ENCODE measurements around the gene SPART.

The SPART gene

DNA sequence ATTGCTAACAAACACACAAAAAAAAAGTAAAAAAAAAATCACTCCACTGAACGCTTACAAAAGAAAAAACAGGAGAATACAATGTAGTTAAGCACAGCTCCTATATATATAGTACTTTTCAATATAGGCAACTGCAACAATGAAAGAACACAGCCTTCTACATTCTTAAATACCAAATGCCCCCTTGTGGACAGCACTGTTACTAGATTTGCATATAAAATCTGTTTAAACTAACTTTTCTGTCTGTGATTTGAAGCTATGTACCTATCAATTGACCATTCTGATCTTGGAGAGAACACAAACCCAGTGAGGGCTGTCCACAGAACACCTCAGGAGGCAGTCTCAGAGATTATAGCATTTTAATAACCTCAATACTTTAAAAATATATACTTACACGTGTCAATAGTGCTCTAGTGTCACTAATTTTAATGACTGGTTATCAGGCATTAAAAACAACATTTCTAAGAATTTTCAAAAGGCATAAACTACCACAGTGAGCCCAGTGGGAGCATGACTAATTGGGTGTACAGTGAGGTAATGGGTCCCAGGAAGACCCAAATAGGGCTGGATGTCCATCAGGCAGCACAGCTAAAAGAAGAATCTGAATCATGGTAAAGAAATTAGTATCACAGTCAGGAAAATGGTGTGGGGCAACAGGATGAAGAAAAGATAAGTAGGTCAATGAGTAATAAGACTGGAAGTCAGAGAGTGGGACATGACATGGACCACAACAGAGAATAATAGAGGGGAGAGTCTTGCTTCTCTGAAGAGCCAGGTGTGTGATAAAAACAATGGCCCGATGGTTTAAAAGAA, 70.8 kb downstream of the SPART start:
- in situ Hi-C loops (cut with HindIII; ENCODE audit: low pct_ligation_motif_present, low pct_unique_long_range_greater_than_20kb, low sequenced_read_pairs): no loop called here
- peak; percentile 60 for DNase-seq

DNA sequence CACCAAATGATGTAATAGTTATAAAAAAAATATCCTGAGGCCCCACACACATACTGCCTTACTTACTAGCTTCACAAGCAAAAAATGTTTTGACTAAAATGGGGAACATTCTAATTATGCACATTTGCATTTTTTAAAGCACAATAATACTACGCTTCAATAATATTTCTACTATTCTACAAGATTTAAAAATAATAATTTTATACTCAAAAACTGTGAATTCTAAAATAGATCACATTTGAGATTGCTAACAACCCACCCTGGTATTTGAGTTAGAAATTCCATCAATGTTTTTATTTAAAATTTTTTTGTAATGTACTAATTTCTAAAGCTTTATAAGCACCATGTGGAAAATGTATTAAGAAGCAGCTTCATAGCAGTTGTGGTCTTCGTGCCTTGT, 72.8 kb downstream of the SPART start:
- no peak for DNase-seq
- in situ Hi-C loops (cut with HindIII; ENCODE audit: low pct_ligation_motif_present, low pct_unique_long_range_greater_than_20kb, low sequenced_read_pairs): no loop called here

DNA sequence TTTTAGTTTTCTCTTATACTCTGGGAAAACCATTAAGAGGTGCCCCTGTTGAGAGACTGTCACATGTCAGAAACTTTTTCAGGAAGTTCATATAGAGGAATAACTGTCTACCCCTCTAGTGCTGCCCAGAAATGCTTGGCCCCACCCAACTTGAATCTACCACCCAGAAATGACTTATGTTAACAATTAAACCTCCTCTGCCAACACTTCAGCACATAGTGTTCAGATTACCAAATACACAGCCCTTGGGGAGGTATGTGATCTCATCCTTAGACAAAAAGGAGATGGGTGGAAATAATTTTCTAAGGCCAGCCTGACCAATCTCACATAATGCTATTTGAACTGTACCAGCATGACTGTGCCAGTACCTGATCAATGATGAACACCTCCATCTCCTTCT, 84.2 kb downstream of the SPART start:
- no peak for DNase-seq
- in situ Hi-C loops (cut with HindIII; ENCODE audit: low pct_ligation_motif_present, low pct_unique_long_range_greater_than_20kb, low sequenced_read_pairs): no loop called here

DNA sequence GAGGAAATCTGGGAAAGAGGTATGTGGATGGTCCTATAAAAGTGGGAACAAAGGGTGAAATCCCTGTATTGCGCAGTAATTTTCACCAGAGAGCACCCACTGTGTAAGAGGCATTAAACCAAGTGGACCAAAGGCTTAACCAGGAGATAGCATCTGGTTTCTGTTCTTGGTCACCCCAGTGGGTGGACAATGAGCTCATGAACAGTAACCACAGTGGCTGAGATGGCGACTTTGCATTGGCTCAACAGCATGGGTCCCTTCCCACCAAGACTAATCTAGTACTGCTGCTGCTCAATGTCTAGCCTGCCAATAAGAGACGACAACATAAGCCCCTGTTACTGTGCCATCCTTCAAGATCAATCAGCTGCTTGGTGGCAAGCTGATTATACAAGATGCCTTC, 85.2 kb downstream of the SPART start:
- in situ Hi-C loops (cut with HindIII; ENCODE audit: low pct_ligation_motif_present, low pct_unique_long_range_greater_than_20kb, low sequenced_read_pairs): no loop called here
- no peak for DNase-seq

DNA sequence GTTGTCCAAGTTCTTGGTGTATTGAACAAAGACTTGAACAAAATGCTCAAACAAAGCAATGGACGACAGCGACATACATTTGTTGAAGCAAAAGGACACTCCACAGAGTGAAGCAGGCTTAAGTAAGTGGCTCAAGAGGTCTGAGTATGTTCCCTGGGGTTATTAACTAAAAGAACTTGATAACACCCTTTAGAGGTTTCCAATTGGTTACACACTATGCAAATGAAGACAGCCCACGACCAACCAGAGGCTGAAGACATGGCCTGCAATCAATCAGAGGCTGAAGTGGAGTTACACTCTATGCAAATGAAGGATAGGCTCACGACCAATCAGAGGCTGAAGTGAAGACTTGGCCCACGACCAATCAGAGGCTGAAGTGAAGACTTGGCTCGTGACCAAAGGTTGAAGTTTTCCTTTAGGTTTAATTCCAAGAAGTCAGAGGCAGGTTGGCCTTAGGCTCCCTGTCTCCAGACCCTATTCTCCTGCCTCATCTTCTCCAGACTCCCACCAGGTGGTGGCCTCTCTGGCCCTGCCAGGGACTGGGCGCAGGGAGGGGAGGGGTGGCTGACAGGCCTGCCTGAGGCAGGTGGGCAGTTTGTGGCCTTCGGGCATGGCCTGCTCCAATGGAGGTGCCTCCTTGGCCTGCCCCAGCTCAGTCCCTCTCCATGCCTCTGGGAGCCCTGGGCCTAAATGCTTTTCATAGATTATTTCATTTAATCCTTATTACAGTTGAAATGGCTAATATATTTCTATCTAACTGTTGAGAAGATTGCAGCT, 86.6 kb downstream of the SPART start:
- in situ Hi-C loops (cut with HindIII; ENCODE audit: low pct_ligation_motif_present, low pct_unique_long_range_greater_than_20kb, low sequenced_read_pairs): no loop called here
- DNase-seq: no peak

DNA sequence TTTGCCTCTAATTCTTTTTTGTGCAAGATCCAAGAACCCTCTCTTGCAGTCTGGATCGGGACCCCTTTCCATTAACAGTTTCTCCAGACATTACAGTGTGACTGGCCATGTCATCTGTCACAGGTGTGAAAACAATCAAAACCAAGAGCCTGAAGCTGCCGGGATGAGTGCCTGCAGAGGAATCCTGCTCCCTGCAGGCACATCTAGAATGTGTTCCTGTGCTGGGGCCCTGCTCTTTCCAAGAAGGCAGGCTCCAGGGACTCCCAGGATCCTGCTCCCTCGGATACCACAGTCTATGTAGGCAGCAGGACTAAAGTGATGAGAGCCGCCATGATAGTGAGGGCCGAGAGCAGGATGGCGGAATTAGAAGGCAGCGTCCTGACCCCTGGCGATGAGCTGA, 87.4 kb downstream of the SPART start:
- DNase-seq: no peak
- in situ Hi-C loops (cut with HindIII; ENCODE audit: low pct_ligation_motif_present, low pct_unique_long_range_greater_than_20kb, low sequenced_read_pairs): no loop called here

Data from ACHN (cell line).